Fibroblast of gingiva (primary cell): ENCODE results near the gene PDCD6IP.
A peak's percentile ranks its signal among the peaks of the same experiment; 100 is the strongest.
"Not testable (repeated sequence)": the region's sequence is repeated elsewhere in the genome, so short reads cannot be mapped to it uniquely, and the experiment has no call there.

Source experiments
- DNase-seq: peaks from one replicate; pipeline ENCODE4 v3.0.0-alpha.2; 2011; ENCODE audit warnings: low read depth

PDCD6IP gene

GRCh38 chr3:33848624-33849347, 50.4 kb downstream of the PDCD6IP start:
- no peak for DNase-seq

GRCh38 chr3:33850599-33850998, 52.2 kb downstream of the PDCD6IP start:
- not testable (repeated sequence) for DNase-seq

GRCh38 chr3:33855407-33855806, 57.0 kb downstream of the PDCD6IP start:
- not testable (repeated sequence) for DNase-seq

DNA sequence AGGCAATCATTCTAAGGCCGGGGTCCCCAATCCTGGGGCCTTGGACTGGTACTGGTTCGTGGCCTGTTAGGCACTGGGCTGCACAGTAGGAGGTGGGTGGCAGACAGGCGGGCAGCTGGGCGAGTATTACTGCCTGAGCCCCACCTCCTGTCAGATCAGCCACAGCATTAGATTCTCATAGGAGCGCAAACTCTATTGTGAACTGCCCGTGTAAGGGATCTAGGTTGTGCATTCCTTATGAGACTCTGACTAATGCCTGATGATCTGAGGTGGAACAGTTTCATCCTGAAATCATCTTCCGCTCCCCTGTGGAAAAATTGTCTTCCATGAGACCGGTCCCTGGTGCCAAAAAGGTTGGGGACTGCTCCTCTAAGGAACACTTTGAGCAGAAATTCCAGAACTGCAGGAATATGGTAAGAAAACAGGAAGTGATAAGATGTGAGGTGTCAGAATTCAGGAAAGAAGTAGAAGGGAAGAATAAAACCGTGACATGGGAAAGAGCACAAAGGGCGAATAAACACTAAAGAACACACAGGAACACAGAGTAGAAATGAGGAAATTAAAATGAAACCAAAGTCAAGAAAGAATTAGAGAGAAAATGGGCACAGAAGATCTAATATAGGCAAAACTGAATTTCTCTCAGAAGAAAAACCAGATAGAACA, 57.6 kb downstream of the PDCD6IP start:
- no peak for DNase-seq

GRCh38 chr3:33857701-33858100, 59.3 kb downstream of the PDCD6IP start:
- DNase-seq, result not testable (repeated sequence)

DNA sequence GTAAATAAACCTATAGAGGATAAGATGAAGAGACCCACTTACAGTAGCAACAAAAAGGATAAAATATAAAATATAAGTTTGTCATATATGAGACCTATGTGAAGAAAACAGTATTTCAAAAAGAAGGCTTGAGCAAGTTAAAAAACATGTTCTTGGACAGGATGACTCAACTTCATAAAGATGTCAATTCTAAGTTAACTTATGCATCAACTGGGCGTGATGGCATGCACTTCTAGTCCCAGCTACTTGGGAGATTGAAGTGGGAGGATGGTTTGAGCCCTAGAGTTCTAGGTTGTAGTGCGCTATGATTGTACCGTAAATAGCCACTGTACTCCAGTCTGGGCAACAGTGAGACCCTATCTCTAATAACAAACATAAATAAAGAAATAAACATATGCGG, 59.7 kb downstream of the PDCD6IP start:
- DNase-seq, result no peak

- no peak for DNase-seq
Observed at GRCh38 chr3:33860373-33861050, 62.1 kb downstream of the PDCD6IP start.

DNA sequence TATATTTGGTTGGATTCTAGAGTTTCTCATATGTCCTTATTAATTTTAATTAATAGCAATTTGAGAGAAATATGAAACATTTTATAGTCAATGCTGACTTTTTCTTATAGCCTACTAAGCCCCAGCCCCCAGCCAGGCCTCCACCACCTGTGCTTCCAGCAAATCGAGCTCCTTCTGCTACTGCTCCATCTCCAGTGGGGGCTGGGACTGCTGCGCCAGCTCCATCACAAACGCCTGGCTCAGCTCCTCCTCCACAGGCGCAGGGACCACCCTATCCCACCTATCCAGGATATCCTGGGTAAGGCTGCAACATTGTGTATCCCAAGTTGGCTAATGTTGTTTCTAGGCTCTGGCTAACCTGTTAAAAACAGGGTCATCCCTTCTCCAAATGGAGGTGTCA, 66.7 kb downstream of the PDCD6IP start:
- DNase-seq, result no peak

- no peak for DNase-seq
Observed at GRCh38 chr3:33868309-33868708, 69.9 kb downstream of the PDCD6IP start.

DNA sequence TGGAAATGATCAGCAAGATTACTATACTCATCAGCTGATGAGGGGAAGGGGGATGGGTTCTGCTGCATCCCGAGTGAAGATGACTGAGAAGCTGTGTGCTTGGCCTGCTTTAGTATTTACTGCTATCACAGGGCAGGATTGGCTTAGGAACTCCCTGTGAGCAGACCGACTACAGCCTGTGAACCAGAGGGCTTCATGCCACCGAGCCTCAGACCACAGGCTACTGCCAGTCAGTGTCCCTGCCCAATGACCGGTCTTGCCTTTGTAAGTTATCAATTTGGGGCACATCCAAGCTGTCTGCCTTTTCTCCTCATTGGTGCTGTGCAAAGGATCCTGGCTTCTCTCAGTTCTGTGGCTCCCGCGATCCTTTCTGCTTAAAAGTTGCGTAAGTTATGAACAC, 71.5 kb downstream of the PDCD6IP start:
- no peak for DNase-seq

DNA sequence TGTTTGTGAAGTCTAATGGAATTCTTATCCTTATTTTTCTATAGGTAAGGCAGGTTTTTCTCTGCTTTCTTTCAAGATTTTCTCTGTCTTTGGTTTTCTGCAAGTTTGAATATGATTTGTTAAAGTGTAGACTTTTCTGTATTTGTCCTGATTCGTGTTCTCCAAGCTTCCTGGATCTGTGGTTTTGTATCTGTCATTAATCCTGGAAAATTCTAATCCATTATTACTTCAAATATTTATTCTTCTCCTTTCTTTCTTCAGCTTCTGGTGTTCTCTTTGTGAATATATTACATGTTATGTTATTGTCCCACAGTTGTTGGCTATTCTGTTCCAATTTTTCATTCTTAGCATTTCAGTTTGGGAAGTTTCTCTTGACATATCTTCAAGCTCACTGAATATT, 76.4 kb downstream of the PDCD6IP start:
- no peak for DNase-seq

DNA sequence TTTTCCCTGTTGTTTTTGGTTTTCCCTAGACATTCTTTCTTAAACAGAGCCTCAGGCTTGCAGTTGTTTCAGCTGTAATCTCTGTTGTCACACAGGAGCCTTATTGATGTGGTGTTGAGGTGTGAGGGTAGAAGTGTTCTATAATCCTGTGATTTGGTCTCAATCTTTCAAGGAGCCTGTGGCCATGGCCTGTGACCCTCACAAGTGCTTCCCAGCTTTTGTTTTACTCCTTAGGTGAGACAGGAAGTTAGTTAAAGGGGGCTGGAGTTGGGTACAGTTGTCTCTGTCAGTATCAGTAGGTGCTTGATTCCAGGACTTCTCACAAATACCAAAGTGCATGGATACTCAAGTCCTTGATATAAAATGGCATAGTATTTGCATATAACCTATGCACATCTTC, 77.2 kb downstream of the PDCD6IP start:
- DNase-seq, result no peak

DNA sequence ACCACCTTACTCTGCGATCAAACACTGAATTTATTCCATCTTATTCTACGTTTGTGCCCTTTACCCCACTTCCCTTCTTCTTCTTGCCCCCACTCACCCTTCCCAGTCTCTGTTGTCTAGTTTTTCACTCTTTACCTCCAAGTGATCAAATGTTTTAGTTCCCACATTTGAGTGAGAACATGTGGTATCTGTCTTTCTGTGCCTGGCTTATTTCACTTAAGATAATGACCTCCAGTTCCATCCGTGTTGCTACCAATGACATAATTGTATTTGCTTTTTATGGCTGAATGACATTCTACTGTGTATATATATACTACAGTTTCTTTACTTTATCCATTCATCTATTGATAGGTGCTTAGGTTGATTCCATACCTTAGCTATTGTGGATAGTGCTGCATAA, 78.8 kb downstream of the PDCD6IP start:
- no peak for DNase-seq

GRCh38 chr3:33879540-33879939, 81.1 kb downstream of the PDCD6IP start:
- DNase-seq, result peak; percentile 15

- no peak for DNase-seq
Observed at GRCh38 chr3:33881156-33882064, 83.0 kb downstream of the PDCD6IP start.

- no peak for DNase-seq
Observed at GRCh38 chr3:33882296-33882695, 83.9 kb downstream of the PDCD6IP start.

DNA sequence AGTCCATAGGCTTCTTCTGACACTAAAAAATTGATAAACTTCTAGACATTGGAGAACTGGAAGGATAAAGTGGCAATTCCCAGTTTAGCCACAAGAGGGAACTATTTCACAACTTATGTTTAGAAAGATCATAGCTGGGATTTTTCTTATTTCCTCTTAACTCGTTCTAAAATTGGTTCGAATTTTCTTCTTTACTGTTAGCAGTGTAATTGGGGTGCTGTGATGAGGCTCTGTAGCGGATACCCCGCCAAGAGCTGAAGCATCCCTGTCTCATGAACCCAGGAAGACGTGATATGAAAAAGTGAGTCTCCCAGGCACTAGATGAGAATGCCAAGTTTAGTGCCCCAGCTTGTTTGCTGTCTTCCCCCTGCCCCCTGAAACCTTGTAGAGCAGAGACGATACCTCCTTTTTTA, 85.1 kb downstream of the PDCD6IP start:
- peak; percentile 10 for DNase-seq

DNA sequence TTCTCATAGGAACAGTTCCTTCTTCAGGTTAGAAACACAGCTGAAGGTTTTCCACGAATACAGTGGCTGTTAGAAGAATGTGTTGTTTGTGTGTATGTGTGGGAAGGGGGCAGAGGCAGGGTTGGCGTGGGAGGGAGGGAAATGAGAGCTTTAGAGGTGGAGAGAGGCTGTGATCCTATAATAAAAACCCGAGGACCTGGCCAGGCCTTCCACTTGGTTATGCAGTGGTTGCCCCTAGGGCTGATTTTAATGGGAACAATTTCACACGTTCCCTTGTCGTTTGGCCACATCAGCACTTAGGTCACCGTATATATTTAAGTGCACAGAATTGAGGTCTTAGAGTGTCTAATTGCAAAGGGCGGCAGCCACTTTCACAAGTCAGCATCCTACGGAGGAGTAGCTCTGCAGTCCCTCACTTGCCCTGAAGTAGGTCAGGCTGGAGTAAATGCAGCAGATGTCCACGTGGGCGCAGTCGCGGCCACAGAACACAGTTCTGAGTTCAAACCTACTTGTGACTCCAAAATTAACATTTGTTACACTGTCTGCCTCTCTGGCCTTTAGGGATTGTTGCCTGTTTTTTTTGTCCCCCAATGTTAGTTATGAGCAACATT, 85.6 kb downstream of the PDCD6IP start:
- peak; percentile 22 for DNase-seq

GRCh38 chr3:33884701-33885100, 86.3 kb downstream of the PDCD6IP start:
- no peak for DNase-seq

GRCh38 chr3:33885496-33885895, 87.1 kb downstream of the PDCD6IP start:
- no peak for DNase-seq

- DNase-seq, result no peak
Observed at GRCh38 chr3:33886015-33886414, 87.6 kb downstream of the PDCD6IP start.

DNA sequence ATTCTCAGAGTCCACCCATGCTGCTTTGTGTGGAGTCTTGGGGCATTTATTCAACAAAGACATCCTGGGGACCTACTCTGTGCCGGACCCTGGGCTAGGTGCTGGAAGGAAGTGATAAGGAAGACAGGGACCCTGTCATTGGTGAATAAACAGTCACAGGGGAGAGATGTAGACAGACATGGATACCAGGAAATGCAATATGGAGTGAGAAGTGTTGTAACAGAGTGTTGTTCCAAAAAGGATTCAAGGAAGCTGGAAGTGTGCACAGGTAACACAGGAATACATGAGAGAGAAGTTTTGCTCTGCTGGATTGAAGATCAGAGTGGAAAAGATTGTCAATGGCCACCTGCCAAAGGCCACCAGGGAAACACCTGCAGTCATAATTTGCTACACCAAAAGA, 89.0 kb downstream of the PDCD6IP start:
- DNase-seq, result no peak
